HL-60 (cell line): ENCODE measurements around the gene SYT7.

Experiments used
- CTCF ChIP-seq: IDR thresholded peaks from one replicate; pipeline ENCODE4 v1.5.1; 2011; ENCODE audit warnings: low read length, control low read depth, inconsistent platforms; ENCODE audit not compliant: insufficient read depth
- POLR2AphosphoS5 ChIP-seq: IDR thresholded peaks from 2 replicates; pipeline ENCODE4 v1.6.1; 2012; ENCODE audit warnings: low read depth
- TF ChIP-seq, protein P1 (sequence below): IDR thresholded peaks from 2 replicates; pipeline ENCODE4 v1.6.1; 2012; ENCODE audit warnings: low read depth; ENCODE audit not compliant: insufficient replicate concordance

DNA sequence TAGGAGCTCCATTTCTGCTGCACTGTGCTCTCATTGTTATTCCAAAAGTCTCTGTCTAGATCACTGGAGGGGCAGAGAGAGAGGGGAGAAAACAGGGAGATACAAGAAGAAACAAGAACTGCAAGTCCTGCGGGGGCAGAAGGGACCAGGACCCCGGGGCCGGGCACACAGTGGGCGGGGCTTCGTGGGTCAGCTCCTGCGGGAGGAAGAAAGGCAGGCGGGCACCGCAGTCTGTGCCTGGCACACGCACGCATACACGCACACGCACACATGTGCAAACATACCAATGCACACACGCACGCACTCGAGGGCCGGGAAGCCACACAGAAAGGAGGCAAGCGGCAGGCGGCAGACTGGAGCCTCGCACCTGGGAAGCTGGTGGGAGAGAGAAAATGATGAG is 33.6 kb downstream of the SYT7 start:
- TF ChIP-seq POLR2AphosphoS5: no peak
- no peak for TF ChIP-seq CTCF
- TF ChIP-seq, protein P1, sequence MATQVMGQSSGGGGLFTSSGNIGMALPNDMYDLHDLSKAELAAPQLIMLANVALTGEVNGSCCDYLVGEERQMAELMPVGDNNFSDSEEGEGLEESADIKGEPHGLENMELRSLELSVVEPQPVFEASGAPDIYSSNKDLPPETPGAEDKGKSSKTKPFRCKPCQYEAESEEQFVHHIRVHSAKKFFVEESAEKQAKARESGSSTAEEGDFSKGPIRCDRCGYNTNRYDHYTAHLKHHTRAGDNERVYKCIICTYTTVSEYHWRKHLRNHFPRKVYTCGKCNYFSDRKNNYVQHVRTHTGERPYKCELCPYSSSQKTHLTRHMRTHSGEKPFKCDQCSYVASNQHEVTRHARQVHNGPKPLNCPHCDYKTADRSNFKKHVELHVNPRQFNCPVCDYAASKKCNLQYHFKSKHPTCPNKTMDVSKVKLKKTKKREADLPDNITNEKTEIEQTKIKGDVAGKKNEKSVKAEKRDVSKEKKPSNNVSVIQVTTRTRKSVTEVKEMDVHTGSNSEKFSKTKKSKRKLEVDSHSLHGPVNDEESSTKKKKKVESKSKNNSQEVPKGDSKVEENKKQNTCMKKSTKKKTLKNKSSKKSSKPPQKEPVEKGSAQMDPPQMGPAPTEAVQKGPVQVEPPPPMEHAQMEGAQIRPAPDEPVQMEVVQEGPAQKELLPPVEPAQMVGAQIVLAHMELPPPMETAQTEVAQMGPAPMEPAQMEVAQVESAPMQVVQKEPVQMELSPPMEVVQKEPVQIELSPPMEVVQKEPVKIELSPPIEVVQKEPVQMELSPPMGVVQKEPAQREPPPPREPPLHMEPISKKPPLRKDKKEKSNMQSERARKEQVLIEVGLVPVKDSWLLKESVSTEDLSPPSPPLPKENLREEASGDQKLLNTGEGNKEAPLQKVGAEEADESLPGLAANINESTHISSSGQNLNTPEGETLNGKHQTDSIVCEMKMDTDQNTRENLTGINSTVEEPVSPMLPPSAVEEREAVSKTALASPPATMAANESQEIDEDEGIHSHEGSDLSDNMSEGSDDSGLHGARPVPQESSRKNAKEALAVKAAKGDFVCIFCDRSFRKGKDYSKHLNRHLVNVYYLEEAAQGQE: no peak
